Uterus (tissue), 4 donors: ENCODE measurements around the gene LDHAL6A. TPM values are rescaled to one million over a fixed set of nuclear protein-coding genes. Genes with fewer than 3 reads are reported as not detected.

Experiments used
- DNase-seq, 2 donors: peaks; one replicate each; pipeline ENCODE4 v3.0.0-alpha.2; 2019 to 2020
- H3K27ac ChIP-seq, 2 donors: fragments of 200-600 bp; sonication (generic); 1 replicate in 1 of 2; 2 replicates in 1 of 2; pipeline ENCODE4 v1.5.1; 2016 to 2018
- H3K27me3 ChIP-seq, 2 donors: fragments of 200-600 bp; sonication (generic); one replicate each; pipeline ENCODE4 v1.5.1; 2018 to 2019; ENCODE audit warnings: control low read depth in 1 of 2
- H3K36me3 ChIP-seq, 2 donors: fragments of 200-600 bp; sonication (generic); one replicate each; pipeline ENCODE4 v1.5.1; 2019; ENCODE audit warnings: control low read depth in 1 of 2
- H3K4me1 ChIP-seq, 2 donors: fragments of 200-600 bp; sonication (generic); one replicate each; pipeline ENCODE4 v1.5.1; 2018 to 2019; ENCODE audit warnings: control low read depth in 1 of 2
- H3K4me3 ChIP-seq, 2 donors: fragments of 200-600 bp; sonication (generic); 1 replicate in 1 of 2; 2 replicates in 1 of 2; pipeline ENCODE4 v1.5.1; 2018 to 2019; ENCODE audit warnings: mild to moderate bottlenecking in 1 of 2
- H3K9me3 ChIP-seq, 2 donors: fragments of 200-600 bp; sonication (generic); one replicate each; pipeline ENCODE4 v1.5.1; 2019; ENCODE audit warnings: control low read depth in 1 of 2
- POLR2A ChIP-seq, 2 donors: fragments of 450-650 bp; IDR thresholded peaks; one replicate each; pipeline ENCODE4 v1.6.1; 2016; ENCODE audit warnings: antibody characterized with exemption in 2 of 2, mild to moderate bottlenecking in 1 of 2, moderate library complexity in 1 of 2
- intact Hi-C: fragments of 100-400 bp; cut with DNase I; formaldehyde crosslinking; loops from one replicate; pipeline ENCODE4 v1.15.1; 2023; ENCODE audit warnings: low total_unique reads
- total RNA-seq, 4 donors: library from RNA; depleted of rRNA in 3 of 4; stranded (reverse); fragments of >200 nt in 3 of 4; gene quantifications; one replicate each; pipeline versions ENCODE4 v1.1.0 to v1.2.4, GENCODE V29; 2014 to 2023
- TF ChIP-seq, protein P1 (sequence below), 4 experiments: fragments of 200-600 bp in 2 of 4; fragments of 450-650 bp in 2 of 4; sonication (generic) in 2 of 4; IDR thresholded peaks; one replicate each; pipeline ENCODE4 v1.5.1; 2016 to 2019; ENCODE audit warnings: antibody characterized with exemption in 4 of 4, mild to moderate bottlenecking in 2 of 4, moderate library complexity in 1 of 4
- donor health status: DM: yes; HTN: yes; CAD: no.

The LDHAL6A gene
- total RNA-seq, 4 donors from 2014 or later = 0.24 to 0.28 TPM; not detected in 2

DNA sequence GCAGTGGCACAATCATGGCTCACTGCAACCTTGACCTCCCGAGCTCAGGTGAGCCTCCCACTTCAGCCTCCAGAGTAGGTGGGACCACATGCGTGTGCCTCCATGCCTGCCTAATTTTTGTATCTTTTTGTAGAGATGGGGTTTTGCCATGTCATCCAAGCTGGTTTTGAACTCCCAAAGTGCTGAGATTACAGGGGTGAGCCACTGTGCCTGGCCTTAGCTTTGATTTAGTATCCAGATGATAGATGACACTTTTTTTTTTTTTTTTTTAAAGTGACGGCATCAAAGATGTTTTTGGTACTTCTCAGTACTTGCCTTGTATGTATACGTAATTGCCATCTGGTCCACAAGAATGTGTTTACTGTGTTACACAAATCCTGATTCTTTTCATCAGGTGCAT lies 23.4 kb downstream of the LDHAL6A start:
- Histone ChIP-seq H3K4me1 (no peaks in the 10 kb centered on the region), H3K9me3 (no peaks in the 10 kb centered on the region), H3K36me3 (no peaks in the 10 kb centered on the region), H3K4me3 (no peak overlapping the region), H3K27me3 (no peaks in the 10 kb centered on the region), H3K27ac (no peak overlapping the region)
- TF ChIP-seq, protein P1, sequence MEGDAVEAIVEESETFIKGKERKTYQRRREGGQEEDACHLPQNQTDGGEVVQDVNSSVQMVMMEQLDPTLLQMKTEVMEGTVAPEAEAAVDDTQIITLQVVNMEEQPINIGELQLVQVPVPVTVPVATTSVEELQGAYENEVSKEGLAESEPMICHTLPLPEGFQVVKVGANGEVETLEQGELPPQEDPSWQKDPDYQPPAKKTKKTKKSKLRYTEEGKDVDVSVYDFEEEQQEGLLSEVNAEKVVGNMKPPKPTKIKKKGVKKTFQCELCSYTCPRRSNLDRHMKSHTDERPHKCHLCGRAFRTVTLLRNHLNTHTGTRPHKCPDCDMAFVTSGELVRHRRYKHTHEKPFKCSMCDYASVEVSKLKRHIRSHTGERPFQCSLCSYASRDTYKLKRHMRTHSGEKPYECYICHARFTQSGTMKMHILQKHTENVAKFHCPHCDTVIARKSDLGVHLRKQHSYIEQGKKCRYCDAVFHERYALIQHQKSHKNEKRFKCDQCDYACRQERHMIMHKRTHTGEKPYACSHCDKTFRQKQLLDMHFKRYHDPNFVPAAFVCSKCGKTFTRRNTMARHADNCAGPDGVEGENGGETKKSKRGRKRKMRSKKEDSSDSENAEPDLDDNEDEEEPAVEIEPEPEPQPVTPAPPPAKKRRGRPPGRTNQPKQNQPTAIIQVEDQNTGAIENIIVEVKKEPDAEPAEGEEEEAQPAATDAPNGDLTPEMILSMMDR (IDR thresholded peaks at IDR 0.05) = no peak
- no peak for TF ChIP-seq POLR2A (IDR thresholded peaks at IDR 0.05)
- intact Hi-C loops = no loop called here
- no peak for DNase-seq

DNA sequence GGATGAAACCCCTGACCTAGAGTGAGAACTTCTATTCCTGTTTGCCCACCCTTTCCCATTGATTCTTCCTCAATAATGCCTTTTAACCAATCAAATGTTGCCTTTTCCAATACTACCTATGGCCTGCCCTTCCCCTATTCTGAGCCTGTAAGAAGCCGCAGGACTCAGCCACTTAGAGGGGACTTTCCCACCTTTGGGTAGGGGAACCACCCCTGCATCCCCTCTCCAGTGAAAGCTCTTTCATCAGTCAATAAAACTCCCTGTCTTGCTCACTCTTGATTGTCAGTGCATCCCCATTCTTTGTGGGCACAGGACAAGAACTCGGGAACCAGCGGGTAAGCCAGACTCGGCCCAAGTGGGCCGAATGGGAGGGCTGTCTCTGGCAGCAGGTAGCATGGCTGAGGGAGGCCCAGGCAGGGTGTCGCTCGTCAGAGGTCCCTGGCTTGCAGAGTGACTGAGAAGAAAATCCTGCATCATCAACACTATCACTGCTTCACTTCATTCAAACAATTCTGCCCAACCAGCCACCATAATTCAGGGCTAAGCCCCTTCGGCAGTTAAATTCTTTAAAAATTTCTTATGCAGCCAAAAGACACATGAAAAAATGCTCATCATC lies 30.4 kb downstream of the LDHAL6A start:
- H3K4me3 ChIP-seq = no peak overlapping the region
- no peaks in the 10 kb centered on the region for H3K9me3 ChIP-seq
- no peaks in the 10 kb centered on the region for H3K36me3 ChIP-seq
- TF ChIP-seq, protein P1 (IDR thresholded peaks at IDR 0.05) = no peak
- no peak for TF ChIP-seq POLR2A (IDR thresholded peaks at IDR 0.05)
- no peak overlapping the region for H3K27ac ChIP-seq
- intact Hi-C loops = no loop called here
- H3K27me3 ChIP-seq = no peaks in the 10 kb centered on the region
- no peaks in the 10 kb centered on the region for H3K4me1 ChIP-seq
- DNase-seq = no peak

- Histone ChIP-seq H3K27me3 (no peaks in the 10 kb centered on the region), H3K27ac (no peak overlapping the region), H3K36me3 (no peaks in the 10 kb centered on the region)
Measured at GRCh38 chr11:18490319-18490718, 34.7 kb downstream of the LDHAL6A start.

DNA sequence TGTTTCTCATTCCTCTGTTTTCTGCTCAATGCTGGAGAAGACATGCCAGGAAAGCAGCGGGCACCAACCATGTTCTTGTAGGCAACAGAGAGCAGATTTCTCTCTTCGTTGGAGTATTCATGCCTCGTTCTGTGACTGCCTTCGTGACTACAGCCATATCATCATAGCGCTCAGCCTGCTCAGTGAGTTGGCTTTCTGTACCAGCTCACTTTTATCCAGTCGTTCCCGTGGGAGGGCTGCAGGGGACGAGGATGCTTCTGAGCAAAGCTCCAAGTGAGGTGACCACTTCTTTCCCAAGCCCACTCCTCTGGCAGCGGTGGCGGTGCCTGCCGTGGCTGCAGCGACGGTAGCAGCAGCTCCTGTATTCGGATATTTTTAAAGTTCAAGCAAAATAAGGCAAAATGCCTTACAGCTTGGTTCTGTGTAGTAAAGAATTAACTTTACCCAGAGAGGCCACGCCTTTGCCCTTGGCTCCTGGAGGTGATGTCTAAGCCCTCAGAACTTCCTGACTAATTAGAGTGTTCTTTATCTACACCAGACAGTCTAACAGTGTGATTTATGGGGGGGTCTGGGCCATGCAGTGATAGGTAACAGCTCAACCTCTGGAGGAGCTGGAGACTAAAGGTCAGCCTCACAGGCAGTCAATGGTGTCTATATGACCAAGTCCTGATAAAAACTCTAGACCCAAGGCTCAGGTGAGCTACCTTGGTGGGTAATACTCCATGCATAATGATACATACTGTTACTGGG lies 35.3 kb downstream of the LDHAL6A start:
- H3K27me3 ChIP-seq = no peaks in the 10 kb centered on the region
- no peaks in the 10 kb centered on the region for H3K9me3 ChIP-seq
- TF ChIP-seq, protein P1 (IDR thresholded peaks at IDR 0.05) = no peak
- TF ChIP-seq POLR2A (IDR thresholded peaks at IDR 0.05) = no peak
- no peak overlapping the region for H3K27ac ChIP-seq
- no peak overlapping the region for H3K4me3 ChIP-seq
- DNase-seq = no peak
- intact Hi-C loops = no loop called here
- H3K36me3 ChIP-seq = no peaks in the 10 kb centered on the region
- H3K4me1 ChIP-seq = no peaks in the 10 kb centered on the region

More at GRCh38 chr11:18490319-18490718, 34.7 kb downstream of the LDHAL6A start:
- intact Hi-C loops = no loop called here
- no peak for DNase-seq
- TF ChIP-seq, protein P1 (IDR thresholded peaks at IDR 0.05) = no peak
- TF ChIP-seq POLR2A (IDR thresholded peaks at IDR 0.05) = no peak
- H3K9me3 ChIP-seq = no peaks in the 10 kb centered on the region
- H3K4me3 ChIP-seq = no peak overlapping the region
- H3K4me1 ChIP-seq = no peaks in the 10 kb centered on the region

GRCh38 chr11:18491924-18492323 lies 36.3 kb downstream of the LDHAL6A start:
- H3K36me3 ChIP-seq = no peaks in the 10 kb centered on the region
- intact Hi-C loops = no loop called here
- H3K4me3 ChIP-seq = no peak overlapping the region
- no peak for DNase-seq
- no peaks in the 10 kb centered on the region for H3K4me1 ChIP-seq
- no peaks in the 10 kb centered on the region for H3K9me3 ChIP-seq
- H3K27ac ChIP-seq = no peak overlapping the region
- no peaks in the 10 kb centered on the region for H3K27me3 ChIP-seq
- TF ChIP-seq POLR2A (IDR thresholded peaks at IDR 0.05) = no peak
- TF ChIP-seq, protein P1 (IDR thresholded peaks at IDR 0.05) = no peak
